PC-3 (cell line): ENCODE results near the gene GRB14.

Experiments
- CTCF ChIP-seq: fragments of 300-600 bp; sonication (generic); conservative IDR thresholded peaks from 2 replicates; pipeline ENCODE4 v1.5.1; 2017; ENCODE audit warnings: antibody characterized with exemption, low read depth, mild to moderate bottlenecking, low read length
- EZH2 ChIP-seq: fragments of 300-600 bp; sonication (generic); IDR thresholded peaks from one replicate; pipeline ENCODE4 v1.6.1; 2017; ENCODE audit warnings: antibody characterized with exemption, mild to moderate bottlenecking, low read length; ENCODE audit not compliant: unreplicated experiment
- EZH2phosphoT487 ChIP-seq: fragments of 300-600 bp; sonication (generic); IDR thresholded peaks from 2 replicates; pipeline ENCODE4 v1.6.1; 2018; ENCODE audit warnings: mild to moderate bottlenecking, antibody characterized with exemption, low read length, borderline replicate concordance

GRCh38 chr2:164565359-164565758 lies 55.9 kb downstream of the GRB14 start:
- TF ChIP-seq CTCF, result no peak
- no peak for TF ChIP-seq EZH2phosphoT487
- TF ChIP-seq EZH2, result no peak
